Measurements from ENCODE around the gene OR10J5. TPM values are rescaled to one million over a fixed set of nuclear protein-coding genes. Genes with fewer than 3 reads are reported as not detected.
"Not testable (repeated sequence)": the region's sequence is repeated elsewhere in the genome, so short reads cannot be mapped to it uniquely, and the experiment has no call there.

The OR10J5 gene
- total RNA-seq, 1 experiment from 2014 or later = not detected

- TF ChIP-seq, protein P1, sequence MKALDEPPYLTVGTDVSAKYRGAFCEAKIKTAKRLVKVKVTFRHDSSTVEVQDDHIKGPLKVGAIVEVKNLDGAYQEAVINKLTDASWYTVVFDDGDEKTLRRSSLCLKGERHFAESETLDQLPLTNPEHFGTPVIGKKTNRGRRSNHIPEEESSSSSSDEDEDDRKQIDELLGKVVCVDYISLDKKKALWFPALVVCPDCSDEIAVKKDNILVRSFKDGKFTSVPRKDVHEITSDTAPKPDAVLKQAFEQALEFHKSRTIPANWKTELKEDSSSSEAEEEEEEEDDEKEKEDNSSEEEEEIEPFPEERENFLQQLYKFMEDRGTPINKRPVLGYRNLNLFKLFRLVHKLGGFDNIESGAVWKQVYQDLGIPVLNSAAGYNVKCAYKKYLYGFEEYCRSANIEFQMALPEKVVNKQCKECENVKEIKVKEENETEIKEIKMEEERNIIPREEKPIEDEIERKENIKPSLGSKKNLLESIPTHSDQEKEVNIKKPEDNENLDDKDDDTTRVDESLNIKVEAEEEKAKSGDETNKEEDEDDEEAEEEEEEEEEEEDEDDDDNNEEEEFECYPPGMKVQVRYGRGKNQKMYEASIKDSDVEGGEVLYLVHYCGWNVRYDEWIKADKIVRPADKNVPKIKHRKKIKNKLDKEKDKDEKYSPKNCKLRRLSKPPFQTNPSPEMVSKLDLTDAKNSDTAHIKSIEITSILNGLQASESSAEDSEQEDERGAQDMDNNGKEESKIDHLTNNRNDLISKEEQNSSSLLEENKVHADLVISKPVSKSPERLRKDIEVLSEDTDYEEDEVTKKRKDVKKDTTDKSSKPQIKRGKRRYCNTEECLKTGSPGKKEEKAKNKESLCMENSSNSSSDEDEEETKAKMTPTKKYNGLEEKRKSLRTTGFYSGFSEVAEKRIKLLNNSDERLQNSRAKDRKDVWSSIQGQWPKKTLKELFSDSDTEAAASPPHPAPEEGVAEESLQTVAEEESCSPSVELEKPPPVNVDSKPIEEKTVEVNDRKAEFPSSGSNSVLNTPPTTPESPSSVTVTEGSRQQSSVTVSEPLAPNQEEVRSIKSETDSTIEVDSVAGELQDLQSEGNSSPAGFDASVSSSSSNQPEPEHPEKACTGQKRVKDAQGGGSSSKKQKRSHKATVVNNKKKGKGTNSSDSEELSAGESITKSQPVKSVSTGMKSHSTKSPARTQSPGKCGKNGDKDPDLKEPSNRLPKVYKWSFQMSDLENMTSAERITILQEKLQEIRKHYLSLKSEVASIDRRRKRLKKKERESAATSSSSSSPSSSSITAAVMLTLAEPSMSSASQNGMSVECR (CRISPR knock-in tag; IDR thresholded peaks at IDR 0.05; ENCODE audit: borderline replicate concordance) = no peak
- no peak for TF ChIP-seq FOXP1 (CRISPR knock-in tag; IDR thresholded peaks at IDR 0.05; ENCODE audit: borderline replicate concordance)
- TF ChIP-seq TEAD1 (CRISPR knock-in tag; IDR thresholded peaks at IDR 0.05) = no peak
- no peak for TF ChIP-seq NFATC4 (CRISPR knock-in tag; IDR thresholded peaks at IDR 0.05)
Observed at GRCh38 chr1:159505676-159506075, 30.1 kb downstream of the OR10J5 start (continued).

- peaks cover 10% of the 10 kb centered on the region for H3K36me3 Mint-ChIP-seq
- no peak for DNase-seq (ENCODE audit: low spot score)
- peaks cover 28% of the 10 kb centered on the region for H3K9me3 Mint-ChIP-seq
- no peaks in the 10 kb centered on the region for H3K27me3 Mint-ChIP-seq (ENCODE audit: low read depth)
- H3K27ac Mint-ChIP-seq = no peak overlapping the region
- POLR2A ChIA-PET = no interaction called here
- no peaks in the 10 kb centered on the region for H3K4me1 Mint-ChIP-seq
- TF ChIP-seq, protein P2, sequence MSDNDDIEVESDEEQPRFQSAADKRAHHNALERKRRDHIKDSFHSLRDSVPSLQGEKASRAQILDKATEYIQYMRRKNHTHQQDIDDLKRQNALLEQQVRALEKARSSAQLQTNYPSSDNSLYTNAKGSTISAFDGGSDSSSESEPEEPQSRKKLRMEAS (CRISPR knock-in tag; IDR thresholded peaks at IDR 0.05) = no peak
- TF ChIP-seq ZNF121 (CRISPR knock-in tag; IDR thresholded peaks at IDR 0.05) = no peak
- TF ChIP-seq, protein P3, sequence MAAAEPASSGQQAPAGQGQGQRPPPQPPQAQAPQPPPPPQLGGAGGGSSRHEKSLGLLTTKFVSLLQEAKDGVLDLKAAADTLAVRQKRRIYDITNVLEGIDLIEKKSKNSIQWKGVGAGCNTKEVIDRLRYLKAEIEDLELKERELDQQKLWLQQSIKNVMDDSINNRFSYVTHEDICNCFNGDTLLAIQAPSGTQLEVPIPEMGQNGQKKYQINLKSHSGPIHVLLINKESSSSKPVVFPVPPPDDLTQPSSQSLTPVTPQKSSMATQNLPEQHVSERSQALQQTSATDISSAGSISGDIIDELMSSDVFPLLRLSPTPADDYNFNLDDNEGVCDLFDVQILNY (CRISPR knock-in tag; IDR thresholded peaks at IDR 0.05) = no peak
- CTCF ChIA-PET = no interaction called here
- ATAC-seq = no peak
- no peak overlapping the region for H3K4me3 Mint-ChIP-seq
Observed at GRCh38 chr1:159501082-159501481, 34.7 kb downstream of the OR10J5 start.

GRCh38 chr1:159494513-159495210 is 41.1 kb downstream of the OR10J5 start:
- ATAC-seq; H3K36me3 Mint-ChIP-seq; H3K27me3 Mint-ChIP-seq (ENCODE audit: low read depth); CTCF ChIA-PET; POLR2A ChIA-PET; H3K27ac Mint-ChIP-seq; H3K4me3 Mint-ChIP-seq; H3K4me1 Mint-ChIP-seq: not testable (repeated sequence)
- peaks cover 19% of the 10 kb centered on the region for H3K9me3 Mint-ChIP-seq
- DNase-seq (ENCODE audit: low spot score) = peak; percentile 10

GRCh38 chr1:159493354-159493753 is 42.5 kb downstream of the OR10J5 start:
- Mint-ChIP-seq H3K27ac (no peak overlapping the region), H3K4me3 (no peak overlapping the region), H3K4me1 (0 out of 2 replicates have a peak, but pooled peaks cover 3% of the 10 kb centered on the region), H3K27me3 (ENCODE audit: low read depth) (no peaks in the 10 kb centered on the region), H3K9me3 (peaks cover 16% of the 10 kb centered on the region), H3K36me3 (no peaks in the 10 kb centered on the region)
- TF ChIP-seq NFATC4 (CRISPR knock-in tag; IDR thresholded peaks at IDR 0.05) = no peak
- TF ChIP-seq, protein P4, sequence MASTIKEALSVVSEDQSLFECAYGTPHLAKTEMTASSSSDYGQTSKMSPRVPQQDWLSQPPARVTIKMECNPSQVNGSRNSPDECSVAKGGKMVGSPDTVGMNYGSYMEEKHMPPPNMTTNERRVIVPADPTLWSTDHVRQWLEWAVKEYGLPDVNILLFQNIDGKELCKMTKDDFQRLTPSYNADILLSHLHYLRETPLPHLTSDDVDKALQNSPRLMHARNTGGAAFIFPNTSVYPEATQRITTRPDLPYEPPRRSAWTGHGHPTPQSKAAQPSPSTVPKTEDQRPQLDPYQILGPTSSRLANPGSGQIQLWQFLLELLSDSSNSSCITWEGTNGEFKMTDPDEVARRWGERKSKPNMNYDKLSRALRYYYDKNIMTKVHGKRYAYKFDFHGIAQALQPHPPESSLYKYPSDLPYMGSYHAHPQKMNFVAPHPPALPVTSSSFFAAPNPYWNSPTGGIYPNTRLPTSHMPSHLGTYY (CRISPR knock-in tag; IDR thresholded peaks at IDR 0.05) = no peak
- ChIA-PET POLR2A (no interaction called here), CTCF (no interaction called here)
- ATAC-seq (no peak), DNase-seq (ENCODE audit: low spot score) (no peak)
